HG03025 (cell line): Measurements from ENCODE around the gene CSRP2.

Experiments used
- ATAC-seq: cut with Tn5 transposase; IDR thresholded peaks from one replicate; pipeline ENCODE4 v1.9.1; 2021; ENCODE audit warnings: mild to moderate bottlenecking, moderate library complexity; ENCODE audit not compliant: unreplicated experiment, low FRiP score

CSRP2 gene

GRCh38 chr12:76895796-76896195 is 17.0 kb upstream of the CSRP2 start:
- ATAC-seq, result no peak

- no peak for ATAC-seq
Observed at GRCh38 chr12:76891609-76892008, 12.8 kb upstream of the CSRP2 start.

DNA sequence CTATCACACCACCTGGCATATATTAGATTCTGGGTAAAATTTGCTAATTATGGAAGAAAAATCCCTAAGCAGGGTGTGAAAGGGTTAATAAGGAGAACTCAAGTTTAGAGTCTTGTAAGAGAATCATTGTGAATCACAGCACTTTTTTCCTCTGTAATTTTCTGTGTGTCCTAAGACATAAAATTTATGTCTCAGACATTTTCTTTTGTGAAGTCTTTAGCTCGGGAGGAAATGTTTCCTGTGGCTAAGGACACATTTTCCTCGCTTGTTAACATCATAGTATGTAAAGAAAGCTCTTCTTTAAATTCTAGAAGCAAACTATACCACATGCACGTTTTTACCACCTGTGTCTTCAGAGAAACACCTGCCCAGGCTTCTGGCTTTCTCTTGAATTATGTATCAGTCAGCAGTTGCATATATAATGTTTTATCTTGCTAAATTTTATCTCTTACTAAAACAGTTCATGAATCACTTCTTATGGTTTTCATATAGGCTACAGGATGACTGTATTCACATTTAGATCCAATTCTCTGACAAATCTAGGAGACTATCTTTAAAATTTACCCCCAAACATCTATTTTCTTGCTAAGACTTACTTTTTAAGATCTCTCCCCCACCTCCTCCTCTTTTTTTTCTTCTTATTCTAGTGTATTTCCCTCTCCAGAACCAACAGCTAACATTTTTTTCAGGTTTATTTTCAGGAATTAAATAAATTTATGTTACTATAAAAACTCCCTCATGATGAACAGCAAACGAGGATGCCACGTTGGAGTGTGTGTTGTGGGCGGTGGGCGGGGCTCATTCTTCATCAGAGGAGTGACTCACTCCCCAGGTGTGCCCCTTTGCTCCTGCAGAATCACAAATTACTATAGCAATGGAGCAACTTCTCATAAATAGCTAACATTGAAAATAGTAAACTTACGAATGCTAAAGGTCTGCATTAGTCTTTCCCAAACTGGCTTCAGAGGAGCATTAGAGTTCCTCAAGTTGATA is 11.6 kb upstream of the CSRP2 start:
- ATAC-seq, result no peak

GRCh38 chr12:76888775-76889174 is 10.0 kb upstream of the CSRP2 start:
- no peak for ATAC-seq

DNA sequence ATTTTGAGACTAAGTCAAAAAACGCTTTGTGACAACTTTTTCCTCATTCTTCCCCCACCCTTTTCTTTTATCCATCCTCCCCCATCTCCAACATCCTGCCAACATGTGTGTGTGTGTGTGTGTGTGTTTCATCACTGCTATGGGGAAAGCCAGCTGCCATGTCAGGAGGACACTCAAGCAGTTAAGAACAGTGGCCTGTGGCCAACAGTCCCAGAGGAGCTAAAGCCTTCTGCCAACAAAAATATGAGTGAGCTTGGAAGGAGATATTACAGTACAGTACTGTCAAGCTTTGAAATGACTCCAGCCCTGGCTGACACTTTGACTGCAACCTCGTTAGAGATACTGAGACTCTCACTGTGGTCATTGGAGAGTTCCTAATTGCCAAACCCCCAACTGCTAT is 5.0 kb upstream of the CSRP2 start:
- ATAC-seq, result no peak

DNA sequence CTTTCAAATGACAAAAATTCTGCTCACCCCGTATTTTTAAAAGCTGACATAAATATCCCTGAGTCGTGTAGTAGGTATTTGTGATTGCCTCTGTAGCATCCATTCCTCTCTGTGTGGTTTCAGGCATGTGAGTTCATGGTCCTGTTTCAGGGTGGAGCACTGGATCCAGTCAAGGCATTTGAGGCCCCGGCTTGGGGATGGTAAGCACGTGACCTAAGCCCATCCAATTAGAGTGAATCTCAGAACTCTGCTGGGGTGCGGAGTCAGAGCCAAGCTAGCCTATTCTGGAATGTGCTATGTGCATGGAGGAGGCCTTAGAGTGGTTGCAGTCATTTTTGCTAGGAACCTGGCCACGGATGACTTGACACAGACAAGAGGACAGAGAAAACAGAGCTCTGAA is 4.3 kb upstream of the CSRP2 start:
- ATAC-seq, result no peak

DNA sequence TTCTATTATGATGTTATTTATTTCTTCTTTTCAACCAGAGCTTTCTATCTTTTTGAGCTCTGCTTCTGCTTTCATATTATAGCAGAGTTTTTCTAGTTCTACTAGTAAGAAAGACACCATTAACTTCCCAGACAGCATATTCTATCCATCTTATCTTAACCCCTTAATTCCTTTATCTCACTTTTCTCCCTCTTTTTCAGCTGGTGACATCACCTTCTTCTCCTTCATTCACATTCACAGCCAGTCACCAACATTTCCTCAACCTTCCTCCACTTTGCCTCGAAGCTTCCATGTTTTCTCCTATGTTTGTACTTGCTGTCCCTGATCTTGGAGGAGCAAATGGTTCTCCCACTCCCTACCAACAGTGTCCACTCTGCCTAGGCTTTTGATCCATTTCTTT is 3.5 kb upstream of the CSRP2 start:
- ATAC-seq, result no peak

- ATAC-seq, result no peak
Observed at GRCh38 chr12:76881142-76881541, 2.3 kb upstream of the CSRP2 start.

DNA sequence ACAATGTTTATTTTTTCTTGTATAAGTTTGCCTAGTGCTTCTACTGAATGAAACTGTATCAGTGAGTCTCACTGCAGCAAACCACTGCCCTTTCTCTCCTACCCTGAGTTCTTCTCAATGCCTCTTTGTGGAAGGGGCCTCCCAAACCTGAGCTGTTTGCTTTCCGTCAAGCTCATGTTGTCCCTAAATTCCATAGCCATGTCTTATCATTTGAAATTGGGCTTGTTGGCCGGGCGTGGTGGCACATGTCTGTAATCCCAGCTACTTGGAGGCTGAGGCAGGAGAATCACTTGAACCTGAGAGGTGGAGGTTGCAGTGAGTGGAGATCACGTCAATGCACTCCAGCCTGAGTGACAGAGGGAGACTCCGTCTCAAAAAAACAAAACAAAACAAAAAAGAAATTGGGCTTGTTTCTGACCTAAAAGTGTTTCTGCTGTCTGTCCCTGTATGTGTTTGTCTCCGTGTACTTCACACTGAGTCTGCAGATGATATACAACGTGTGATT is 1.8 kb upstream of the CSRP2 start:
- ATAC-seq, result no peak

GRCh38 chr12:76879710-76880518 is 1.1 kb upstream of the CSRP2 start:
- ATAC-seq, result no peak

GRCh38 chr12:76878099-76878898 is 520 bp downstream of the CSRP2 start:
- peak; percentile 28 for ATAC-seq

GRCh38 chr12:76876696-76877229 is 2.1 kb downstream of the CSRP2 start:
- no peak for ATAC-seq

- ATAC-seq, result no peak
Observed at GRCh38 chr12:76874491-76875190, 4.2 kb downstream of the CSRP2 start.

- no peak for ATAC-seq
Observed at GRCh38 chr12:76874027-76874426, 4.8 kb downstream of the CSRP2 start.

DNA sequence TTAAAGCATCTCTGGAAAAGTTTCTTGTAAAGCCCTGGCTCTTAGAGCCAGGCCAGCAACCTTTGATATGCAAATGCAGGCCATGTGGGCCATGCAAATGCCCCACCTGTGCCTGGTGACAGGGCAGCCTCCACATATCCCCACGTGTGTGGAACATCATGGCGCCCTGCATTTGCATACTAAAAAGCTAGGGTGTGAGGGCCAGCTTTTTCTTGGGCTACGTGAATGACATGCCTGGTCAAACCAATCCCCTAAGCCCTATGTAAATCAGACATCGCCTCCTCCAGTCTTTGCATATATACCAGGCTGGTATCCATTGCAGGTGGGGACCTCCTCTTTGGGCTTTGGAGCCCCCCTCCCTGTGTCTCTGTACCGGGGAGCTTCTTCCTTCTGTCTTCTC is 6.4 kb downstream of the CSRP2 start:
- no peak for ATAC-seq

DNA sequence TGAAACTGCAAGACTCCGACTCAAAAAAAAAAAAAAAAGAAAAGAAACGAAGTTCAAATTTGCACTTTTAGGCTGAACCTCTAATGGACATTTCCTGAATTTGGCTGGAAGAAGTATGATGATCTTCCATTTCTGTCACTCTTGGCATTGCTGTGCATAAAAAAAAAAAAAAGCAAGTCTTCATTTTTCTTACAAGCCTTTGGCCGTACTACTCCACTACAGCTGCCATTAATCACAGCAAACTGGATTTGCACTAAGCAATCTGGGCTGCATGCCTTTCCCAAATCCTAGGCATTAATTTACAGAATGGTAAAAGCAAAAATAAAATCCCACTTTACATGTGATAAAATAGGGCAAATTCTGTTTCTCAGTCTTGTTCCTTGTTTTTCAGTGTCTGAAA is 7.1 kb downstream of the CSRP2 start:
- ATAC-seq, result no peak

- no peak for ATAC-seq
Observed at GRCh38 chr12:76871082-76871481, 7.7 kb downstream of the CSRP2 start.

DNA sequence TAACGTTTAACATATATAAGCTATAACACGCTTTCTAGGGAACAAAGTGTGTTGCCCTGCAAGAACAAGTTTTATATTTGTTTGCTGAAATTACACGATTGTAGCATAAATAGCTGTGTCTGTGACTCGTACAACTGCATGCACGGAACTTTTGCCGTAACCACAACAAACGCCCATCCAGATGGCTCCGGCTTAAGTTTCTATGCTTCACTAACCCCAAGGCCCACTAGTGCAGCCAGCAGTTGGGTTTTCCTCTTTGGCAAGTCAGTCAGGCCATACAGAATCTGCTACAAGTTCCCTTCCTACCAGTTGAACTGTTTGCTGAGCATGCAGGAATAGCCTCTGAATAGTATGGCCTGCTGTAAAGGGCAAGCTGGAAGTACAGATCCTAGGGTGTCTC is 12.1 kb downstream of the CSRP2 start:
- ATAC-seq, result peak; percentile 49

- ATAC-seq, result no peak
Observed at GRCh38 chr12:76866151-76866567, 12.7 kb downstream of the CSRP2 start.
